ENCODE results near the gene KATNAL2.
"Not testable (repeated sequence)": the region's sequence is repeated elsewhere in the genome, so short reads cannot be mapped to it uniquely, and the experiment has no call there.

KATNAL2 gene

DNA sequence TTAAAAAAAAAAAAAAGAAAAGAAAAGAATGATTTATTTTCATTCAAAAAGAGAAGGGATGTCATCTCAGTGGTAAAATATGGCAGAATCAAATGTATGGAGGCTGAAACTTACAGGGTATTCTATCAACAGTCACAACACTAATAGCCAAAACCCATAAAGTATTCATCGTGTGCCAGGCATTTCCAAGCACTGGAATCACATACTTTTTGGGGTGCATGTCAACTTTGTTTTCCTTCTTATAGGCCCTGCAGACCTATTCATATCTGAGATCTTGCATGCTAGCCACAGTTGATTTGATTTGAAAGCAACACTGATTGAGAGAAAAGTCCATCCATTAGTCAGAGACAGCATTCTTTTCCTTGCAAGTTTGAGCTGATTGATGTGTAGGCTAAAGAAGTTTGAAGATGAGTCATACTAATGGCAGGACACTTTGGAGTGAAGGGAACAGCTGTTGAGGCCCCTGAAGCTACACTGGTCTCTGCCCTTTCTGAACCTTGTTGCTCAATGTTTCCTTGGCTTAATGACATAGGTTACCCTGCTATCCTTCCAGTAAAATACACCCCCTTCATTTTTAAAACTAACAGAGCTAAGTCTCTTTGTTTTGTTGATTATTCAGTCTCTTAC, 22.0 kb downstream of the KATNAL2 start:
- in situ Hi-C loops (cut with MboI; ENCODE audit: low sequenced_read_pairs) = no loop called here

DNA sequence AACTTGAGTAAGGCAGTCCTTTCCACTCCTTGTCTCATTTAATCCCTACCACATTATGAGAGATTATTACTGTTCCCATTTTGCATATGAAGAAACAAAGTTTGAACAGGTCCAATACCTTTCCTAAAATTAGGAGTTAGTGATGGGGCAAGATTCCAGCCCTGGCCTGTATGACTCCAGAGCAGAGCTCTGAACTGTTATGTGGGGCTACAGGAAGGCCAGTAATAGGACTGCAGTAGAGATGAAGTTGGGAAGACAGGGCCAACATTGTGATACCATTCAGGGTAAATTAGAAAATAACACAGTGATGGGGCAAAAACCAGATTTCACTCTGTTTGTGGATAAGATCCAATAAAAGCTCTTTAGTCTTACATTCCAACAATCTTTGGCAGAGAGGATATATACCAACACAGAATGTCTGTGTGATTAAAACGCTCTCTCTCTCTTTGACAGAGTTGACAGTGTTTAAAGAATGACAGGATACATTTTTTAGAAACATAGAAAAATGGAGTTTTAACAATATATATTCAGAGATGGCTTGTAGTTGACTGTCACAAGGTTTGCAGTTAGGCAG, 22.7 kb downstream of the KATNAL2 start:
- in situ Hi-C loops (cut with MboI; ENCODE audit: low sequenced_read_pairs) = no loop called here

DNA sequence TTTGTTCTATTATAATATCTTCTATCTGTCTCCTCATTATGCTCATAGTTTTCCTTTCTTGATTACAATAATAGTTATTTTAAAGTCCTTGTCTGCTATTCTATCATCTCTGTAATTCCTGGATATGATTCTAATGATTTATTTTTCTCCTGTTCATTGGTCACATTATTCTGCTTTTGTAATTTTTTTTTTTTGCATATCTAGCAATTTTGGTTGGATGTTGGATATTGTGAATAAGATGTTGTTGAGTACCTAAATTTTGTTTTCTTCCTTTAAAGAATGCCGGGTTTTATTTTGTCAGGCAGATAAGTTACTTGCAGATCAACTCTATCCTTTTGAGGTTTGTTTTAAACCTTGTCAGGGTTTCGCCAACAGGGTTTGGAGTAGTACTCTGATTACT, 25.2 kb downstream of the KATNAL2 start:
- in situ Hi-C loops (cut with MboI; ENCODE audit: low sequenced_read_pairs) = no loop called here

DNA sequence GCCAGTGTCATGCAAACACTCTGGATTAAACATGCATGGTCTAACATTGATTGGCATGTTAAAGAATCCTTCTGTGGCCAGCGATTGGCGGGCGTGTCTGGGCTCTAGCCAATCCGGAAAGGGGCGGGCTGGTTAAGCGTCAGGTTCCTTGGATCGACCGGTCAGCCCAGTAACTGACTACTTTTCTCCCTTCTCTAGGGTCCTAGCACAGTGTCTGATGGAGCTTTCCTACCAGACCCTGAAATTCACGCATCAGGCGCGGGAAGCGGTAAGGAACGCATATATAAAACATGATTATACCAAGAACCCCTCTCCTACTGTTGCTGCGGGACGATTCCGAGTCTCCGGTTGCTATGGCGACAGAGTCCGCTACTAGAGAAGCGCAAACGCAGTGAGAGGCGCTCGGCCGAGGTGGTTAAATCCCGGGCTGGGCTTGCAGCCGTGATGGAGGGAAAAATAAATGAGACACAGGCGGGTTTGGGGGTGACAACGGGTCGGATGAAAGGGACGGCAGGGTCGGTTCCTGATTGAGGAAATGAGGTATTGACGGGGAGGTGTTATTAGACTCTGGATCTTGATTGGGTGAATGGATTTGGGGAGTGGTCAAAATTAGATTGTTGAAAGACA, 29.4 kb downstream of the KATNAL2 start:
- in situ Hi-C loops (cut with MboI; ENCODE audit: low sequenced_read_pairs) = no loop called here

DNA sequence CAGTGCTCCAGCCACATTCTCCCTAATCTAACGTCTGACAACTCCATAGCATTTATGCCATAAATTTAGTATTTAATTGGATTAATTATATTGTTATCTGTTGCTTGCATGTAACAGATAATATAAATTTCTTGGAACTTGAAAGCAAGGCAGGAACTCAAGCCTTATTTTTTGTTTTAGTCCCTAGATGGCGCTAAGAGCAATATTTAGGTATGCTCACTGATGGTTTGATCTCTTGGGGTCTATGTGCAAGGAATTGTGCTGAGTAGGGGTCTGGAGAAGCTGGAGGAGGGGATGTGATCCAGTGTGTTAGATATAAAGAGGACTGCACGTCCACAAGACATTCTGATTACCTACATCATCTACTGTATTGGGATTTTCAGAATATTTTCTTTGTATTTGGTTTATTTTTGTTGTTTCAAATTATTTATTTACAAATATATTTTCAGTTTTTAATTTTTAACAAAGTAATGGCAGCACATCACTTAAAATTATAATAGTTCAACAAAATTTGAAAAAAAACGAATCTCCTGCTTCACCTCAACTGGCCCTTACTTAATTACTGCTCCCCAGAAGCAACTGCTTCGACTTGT, 32.8 kb downstream of the KATNAL2 start:
- in situ Hi-C loops (cut with MboI; ENCODE audit: low sequenced_read_pairs) = no loop called here

DNA sequence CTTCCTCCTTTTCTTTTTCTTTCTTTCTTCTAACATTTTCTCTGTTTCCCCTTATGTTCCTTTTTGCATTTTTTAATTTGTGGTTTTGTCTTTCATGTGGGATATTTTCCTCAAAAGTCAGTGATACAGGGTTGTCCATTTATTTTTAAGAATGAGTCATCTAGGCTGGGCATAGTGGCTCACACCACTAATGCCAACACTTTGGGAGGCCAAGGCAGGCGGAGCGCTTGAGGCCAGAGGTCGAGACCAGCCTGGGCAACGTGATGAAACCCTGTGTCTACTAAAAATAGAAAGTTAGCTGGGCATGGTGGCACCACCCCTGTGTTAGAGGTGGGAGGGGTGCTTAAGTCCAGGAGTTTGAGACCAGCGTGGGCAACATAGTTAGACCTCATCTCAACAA, 35.8 kb downstream of the KATNAL2 start:
- in situ Hi-C loops (cut with MboI; ENCODE audit: low sequenced_read_pairs) = no loop called here

DNA sequence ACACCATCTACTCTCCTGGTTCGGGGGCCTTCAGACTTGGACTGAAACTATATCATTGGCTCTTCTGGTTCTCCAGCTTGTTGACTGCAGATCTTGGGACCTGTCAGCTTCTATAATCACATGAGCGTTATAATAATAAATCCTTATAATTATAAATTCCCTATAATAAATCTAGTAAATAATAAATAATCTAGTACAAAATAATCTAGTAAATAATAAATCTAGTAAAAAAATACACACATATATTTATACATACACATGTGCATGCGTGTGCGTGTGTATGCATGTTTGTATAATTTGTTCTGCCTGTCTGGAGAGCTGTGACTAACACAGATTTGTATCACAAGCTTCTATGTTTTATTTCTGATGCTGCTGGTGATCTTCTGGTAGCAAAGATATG, 40.8 kb downstream of the KATNAL2 start:
- in situ Hi-C loops (cut with MboI; ENCODE audit: low sequenced_read_pairs) = no loop called here

DNA sequence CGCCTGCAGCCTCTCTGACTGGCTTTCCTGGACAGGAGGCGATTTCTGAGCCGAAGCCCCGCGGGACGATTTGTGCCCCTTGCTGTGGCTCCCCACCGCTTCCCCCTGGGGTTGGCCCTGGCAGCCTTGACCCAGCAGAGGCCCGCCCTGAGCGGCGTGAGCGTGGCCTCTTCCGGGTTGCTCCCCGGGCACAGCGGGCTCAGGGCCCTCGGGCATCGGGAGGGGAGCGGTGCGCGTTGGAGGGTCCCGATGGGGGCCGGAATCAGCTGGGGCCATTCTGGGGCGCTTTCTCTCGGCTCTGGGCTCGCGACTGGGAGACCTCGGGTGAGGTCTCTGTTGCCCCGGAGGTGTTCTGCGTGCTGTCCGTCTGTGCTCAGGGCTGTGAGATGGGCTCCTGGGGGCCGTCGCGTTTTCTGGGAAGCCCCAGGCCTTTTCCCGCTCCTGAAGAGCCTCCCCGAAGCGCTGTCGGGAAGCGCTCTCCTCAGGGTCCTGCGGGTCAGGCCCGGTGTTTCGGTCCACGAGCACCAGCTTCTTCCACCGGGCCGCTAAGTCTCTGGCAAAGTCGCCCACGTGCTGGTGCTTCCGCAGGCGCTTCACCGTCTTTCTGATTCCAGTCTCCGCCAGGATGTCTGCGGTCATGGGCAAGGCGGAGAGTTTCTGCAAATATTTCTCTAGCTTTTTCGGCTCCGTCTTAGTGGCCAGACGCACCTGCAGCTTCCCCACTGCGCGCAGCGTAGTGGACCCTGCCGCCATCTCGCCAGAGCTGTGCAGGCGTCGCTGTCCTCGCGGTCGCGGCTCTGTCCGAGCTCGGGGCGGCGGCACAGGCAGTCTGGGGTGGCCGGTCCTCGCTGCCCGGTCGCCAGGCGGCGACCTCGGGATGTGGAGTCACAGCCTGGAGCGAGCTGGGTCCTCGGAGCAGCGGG, 46.5 kb downstream of the KATNAL2 start:
- in situ Hi-C loops (cut with MboI; ENCODE audit: low sequenced_read_pairs) = not testable (repeated sequence)

DNA sequence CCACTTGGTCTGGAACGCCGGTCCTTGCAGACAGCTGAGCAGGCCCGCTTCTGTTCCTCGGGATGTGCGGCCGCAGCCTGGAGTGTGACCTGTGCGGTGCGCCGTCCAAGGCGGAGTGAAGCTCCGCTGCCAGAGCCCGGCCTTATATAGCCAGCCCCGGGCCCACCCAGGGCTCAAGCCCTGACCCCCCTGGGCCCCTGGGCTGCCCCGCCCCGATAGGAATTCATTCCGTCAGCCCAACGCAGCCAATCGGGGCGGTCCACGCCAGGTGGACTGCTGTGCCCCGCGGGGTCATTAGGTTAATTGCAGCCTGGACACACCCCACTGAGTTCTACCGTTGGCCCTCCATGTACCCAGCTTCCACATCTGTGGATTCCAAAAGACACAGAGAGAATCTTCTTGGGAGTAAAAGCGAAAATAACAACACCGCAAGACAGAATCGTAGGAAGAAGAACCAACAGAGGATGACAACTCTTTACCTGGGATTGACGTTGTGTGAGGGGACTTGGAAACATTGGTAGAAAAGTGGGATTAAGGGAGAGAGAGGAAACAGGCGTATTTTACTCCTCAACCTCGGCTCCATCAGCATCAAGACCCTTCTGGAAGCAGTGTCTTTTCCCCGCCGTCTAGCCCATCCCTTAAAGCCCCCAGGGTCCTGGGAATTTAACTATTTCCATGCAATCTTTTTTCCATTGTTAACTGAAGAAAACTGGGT, 47.3 kb downstream of the KATNAL2 start:
- in situ Hi-C loops (cut with MboI; ENCODE audit: low sequenced_read_pairs) = not testable (repeated sequence)

DNA sequence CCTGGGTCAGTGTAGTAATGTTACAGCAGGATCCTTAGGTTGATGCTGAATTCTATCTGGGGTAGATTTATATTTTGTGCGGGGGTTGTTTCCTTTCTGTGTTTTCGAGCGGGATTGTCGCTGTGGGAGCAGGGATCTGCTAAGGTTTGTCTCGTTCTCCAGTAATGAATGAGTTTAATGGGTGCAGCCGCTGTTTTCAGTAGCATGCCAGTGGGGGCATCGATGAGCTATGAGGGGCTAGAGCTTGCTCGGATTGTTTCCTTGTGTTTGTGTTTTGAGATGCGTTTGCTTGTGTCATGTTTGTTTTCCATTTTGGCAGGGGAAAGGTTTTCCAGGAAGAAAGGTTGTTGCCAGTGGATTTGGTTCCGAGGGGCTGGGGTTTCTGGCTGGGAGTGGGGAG, 48.9 kb downstream of the KATNAL2 start:
- in situ Hi-C loops (cut with MboI; ENCODE audit: low sequenced_read_pairs) = not testable (repeated sequence)

DNA sequence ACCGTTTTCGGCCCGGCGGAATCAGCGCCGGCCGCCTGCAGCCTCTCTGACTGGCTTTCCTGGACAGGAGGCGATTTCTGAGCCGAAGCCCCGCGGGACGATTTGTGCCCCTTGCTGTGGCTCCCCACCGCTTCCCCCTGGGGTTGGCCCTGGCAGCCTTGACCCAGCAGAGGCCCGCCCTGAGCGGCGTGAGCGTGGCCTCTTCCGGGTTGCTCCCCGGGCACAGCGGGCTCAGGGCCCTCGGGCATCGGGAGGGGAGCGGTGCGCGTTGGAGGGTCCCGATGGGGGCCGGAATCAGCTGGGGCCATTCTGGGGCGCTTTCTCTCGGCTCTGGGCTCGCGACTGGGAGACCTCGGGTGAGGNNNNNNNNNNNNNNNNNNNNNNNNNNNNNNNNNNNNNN, 52.1 kb downstream of the KATNAL2 start:
- in situ Hi-C loops (cut with MboI; ENCODE audit: low sequenced_read_pairs) = not testable (repeated sequence)

DNA sequence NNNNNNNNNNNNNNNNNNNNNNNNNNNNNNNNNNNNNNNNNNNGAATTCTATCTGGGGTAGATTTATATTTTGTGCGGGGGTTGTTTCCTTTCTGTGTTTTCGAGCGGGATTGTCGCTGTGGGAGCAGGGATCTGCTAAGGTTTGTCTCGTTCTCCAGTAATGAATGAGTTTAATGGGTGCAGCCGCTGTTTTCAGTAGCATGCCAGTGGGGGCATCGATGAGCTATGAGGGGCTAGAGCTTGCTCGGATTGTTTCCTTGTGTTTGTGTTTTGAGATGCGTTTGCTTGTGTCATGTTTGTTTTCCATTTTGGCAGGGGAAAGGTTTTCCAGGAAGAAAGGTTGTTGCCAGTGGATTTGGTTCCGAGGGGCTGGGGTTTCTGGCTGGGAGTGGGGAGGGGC, 102.5 kb downstream of the KATNAL2 start:
- in situ Hi-C loops (cut with MboI; ENCODE audit: low sequenced_read_pairs) = not testable (repeated sequence)

DNA sequence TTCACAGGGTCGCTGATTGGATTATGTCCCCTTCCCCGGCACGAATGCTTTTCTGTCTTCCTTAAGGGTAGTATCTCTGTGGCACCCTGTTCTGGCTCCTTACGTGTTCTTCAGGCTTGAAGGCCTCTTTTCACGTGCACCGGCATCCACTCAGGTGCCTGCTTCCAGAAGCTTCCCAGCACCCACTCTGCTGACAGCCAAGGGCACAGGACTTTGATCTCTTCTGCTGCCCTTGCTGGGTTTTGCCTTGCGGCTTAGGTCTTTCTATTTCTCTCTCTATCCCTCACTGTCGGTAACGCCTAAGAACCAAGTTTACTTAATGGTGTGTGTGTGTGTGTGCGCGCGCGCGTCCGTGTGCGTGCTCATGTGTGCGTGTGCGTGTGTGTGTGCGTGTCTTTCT, 103.4 kb downstream of the KATNAL2 start:
- in situ Hi-C loops (cut with MboI; ENCODE audit: low sequenced_read_pairs) = not testable (repeated sequence)

DNA sequence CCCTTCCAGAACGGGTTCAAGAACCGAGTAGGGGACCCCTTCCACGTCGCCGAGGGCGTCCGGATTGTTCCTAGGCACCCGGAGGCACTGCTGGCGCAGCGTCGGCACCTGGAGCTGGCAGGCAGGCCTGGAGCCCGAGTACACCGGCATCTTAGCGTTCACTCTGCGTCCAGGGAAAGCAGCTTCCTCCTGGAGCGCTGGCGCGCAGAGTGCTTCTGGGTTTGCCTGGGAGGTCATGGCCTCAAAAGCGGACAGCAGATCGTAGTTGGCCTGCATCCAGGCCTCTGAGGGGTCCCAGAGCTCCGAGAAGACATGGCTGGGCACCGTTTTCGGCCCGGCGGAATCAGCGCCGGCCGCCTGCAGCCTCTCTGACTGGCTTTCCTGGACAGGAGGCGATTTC, 105.4 kb downstream of the KATNAL2 start:
- in situ Hi-C loops (cut with MboI; ENCODE audit: low sequenced_read_pairs) = not testable (repeated sequence)

DNA sequence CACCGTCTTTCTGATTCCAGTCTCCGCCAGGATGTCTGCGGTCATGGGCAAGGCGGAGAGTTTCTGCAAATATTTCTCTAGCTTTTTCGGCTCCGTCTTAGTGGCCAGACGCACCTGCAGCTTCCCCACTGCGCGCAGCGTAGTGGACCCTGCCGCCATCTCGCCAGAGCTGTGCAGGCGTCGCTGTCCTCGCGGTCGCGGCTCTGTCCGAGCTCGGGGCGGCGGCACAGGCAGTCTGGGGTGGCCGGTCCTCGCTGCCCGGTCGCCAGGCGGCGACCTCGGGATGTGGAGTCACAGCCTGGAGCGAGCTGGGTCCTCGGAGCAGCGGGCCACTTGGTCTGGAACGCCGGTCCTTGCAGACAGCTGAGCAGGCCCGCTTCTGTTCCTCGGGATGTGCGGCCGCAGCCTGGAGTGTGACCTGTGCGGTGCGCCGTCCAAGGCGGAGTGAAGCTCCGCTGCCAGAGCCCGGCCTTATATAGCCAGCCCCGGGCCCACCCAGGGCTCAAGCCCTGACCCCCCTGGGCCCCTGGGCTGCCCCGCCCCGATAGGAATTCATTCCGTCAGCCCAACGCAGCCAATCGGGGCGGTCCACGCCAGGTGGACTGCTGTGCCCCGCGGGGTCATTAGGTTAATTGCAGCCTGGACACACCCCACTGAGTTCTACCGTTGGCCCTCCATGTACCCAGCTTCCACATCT, 106.5 kb downstream of the KATNAL2 start:
- in situ Hi-C loops (cut with MboI; ENCODE audit: low sequenced_read_pairs) = not testable (repeated sequence)

DNA sequence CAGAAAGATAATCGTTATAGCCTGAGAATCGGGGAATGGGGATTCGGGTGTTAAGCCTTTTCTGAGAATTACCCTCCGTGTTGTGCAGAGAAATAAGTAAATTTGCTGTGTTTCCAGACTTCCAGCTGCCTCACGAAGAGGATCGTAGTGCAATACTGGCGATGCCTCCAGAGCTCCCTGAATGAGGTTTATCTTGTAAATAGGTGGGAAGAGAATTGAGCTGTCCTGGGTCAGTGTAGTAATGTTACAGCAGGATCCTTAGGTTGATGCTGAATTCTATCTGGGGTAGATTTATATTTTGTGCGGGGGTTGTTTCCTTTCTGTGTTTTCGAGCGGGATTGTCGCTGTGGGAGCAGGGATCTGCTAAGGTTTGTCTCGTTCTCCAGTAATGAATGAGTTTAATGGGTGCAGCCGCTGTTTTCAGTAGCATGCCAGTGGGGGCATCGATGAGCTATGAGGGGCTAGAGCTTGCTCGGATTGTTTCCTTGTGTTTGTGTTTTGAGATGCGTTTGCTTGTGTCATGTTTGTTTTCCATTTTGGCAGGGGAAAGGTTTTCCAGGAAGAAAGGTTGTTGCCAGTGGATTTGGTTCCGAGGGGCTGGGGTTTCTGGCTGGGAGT, 108.3 kb downstream of the KATNAL2 start:
- in situ Hi-C loops (cut with MboI; ENCODE audit: low sequenced_read_pairs) = not testable (repeated sequence)

DNA sequence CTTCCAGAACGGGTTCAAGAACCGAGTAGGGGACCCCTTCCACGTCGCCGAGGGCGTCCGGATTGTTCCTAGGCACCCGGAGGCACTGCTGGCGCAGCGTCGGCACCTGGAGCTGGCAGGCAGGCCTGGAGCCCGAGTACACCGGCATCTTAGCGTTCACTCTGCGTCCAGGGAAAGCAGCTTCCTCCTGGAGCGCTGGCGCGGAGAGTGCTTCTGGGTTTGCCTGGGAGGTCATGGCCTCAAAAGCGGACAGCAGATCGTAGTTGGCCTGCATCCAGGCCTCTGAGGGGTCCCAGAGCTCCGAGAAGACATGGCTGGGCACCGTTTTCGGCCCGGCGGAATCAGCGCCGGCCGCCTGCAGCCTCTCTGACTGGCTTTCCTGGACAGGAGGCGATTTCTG, 111.3 kb downstream of the KATNAL2 start:
- in situ Hi-C loops (cut with MboI; ENCODE audit: low sequenced_read_pairs) = not testable (repeated sequence)

DNA sequence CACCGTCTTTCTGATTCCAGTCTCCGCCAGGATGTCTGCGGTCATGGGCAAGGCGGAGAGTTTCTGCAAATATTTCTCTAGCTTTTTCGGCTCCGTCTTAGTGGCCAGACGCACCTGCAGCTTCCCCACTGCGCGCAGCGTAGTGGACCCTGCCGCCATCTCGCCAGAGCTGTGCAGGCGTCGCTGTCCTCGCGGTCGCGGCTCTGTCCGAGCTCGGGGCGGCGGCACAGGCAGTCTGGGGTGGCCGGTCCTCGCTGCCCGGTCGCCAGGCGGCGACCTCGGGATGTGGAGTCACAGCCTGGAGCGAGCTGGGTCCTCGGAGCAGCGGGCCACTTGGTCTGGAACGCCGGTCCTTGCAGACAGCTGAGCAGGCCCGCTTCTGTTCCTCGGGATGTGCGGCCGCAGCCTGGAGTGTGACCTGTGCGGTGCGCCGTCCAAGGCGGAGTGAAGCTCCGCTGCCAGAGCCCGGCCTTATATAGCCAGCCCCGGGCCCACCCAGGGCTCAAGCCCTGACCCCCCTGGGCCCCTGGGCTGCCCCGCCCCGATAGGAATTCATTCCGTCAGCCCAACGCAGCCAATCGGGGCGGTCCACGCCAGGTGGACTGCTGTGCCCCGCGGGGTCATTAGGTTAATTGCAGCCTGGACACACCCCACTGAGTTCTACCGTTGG, 112.4 kb downstream of the KATNAL2 start:
- in situ Hi-C loops (cut with MboI; ENCODE audit: low sequenced_read_pairs) = not testable (repeated sequence)

DNA sequence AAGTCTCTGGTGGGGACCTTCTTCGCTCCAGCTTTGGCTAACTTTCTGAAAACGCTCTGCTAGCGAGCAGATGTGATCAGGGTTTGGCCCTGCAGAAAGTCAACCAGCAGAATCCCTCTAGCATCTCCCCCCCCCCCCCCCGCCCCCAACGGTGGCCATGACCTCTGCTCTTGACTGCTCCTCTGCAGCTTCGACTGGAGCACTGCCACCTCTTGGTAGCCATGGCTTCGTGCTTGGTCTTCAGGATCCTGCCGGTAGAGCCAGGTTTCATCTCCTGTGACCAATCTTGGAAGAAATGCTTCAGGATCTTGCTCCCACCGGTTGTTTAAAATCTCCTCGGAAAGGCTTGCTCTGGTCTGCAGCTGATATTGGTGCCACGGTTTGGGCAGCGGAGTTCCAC, 113.5 kb downstream of the KATNAL2 start:
- in situ Hi-C loops (cut with MboI; ENCODE audit: low sequenced_read_pairs) = not testable (repeated sequence)
